ENCODE data around the gene LBX1. TPM values are rescaled to one million over a fixed set of nuclear protein-coding genes. Genes with fewer than 3 reads are reported as not detected.

LBX1 gene
- total and polyA plus RNA-seq, 10 donors = not detected

DNA sequence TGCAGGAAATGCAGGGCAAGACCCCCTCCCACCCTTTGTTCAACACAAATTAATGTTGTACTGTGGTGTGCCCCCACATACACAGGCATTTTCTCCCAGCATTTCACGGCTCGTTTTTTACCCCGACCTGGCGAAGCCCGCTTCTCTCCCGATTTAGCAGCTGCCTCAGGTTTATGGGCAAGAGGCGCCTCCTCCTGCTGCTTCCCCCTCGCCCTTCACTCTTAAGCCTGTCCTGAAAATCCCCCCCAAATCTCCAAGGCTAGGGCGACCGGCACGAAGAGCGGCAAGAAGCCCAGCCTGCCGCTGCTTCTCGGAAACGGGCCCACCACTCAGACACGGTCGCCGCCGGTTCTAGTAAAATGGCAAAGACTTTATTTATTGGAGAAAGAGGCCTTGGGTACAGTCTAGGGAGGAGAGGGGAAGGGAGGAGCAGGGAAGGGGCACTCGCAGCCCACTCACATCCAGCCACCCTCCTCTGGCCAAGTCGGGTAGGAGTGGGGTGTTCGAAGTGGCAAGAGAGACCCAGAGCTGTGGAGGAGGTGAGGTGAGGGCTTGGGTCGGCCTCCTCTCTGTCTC lies 3.3 kb downstream of the LBX1 start:
- H3K36me3 ChIP-seq = no peaks in the 10 kb centered on the region
- intact Hi-C loops (cut with DNase I; ENCODE audit: low total_unique reads) = no loop called here
- peak overlapping the region in 5 of 8 donors; percentile 8 to 62 (median 28) for H3K4me3 ChIP-seq
- peaks cover 34 to 100% (median 100%) of the 10 kb centered on the region in 7 donors for H3K27me3 ChIP-seq (replicated peaks in 1 of 7)
- 11 to 16% (median 12%) methylated on average over 22 to 23 of the region's 23 CpGs for WGBS, 5 donors
- no peak for TF ChIP-seq POLR2A (IDR thresholded peaks at IDR 0.05)
- TF ChIP-seq, protein P1, sequence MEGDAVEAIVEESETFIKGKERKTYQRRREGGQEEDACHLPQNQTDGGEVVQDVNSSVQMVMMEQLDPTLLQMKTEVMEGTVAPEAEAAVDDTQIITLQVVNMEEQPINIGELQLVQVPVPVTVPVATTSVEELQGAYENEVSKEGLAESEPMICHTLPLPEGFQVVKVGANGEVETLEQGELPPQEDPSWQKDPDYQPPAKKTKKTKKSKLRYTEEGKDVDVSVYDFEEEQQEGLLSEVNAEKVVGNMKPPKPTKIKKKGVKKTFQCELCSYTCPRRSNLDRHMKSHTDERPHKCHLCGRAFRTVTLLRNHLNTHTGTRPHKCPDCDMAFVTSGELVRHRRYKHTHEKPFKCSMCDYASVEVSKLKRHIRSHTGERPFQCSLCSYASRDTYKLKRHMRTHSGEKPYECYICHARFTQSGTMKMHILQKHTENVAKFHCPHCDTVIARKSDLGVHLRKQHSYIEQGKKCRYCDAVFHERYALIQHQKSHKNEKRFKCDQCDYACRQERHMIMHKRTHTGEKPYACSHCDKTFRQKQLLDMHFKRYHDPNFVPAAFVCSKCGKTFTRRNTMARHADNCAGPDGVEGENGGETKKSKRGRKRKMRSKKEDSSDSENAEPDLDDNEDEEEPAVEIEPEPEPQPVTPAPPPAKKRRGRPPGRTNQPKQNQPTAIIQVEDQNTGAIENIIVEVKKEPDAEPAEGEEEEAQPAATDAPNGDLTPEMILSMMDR (IDR thresholded peaks at IDR 0.05 in 8 of 11, conservative IDR thresholded peaks at IDR 0.05 in 3 of 11) = no peak
- no peak for TF ChIP-seq POLR2AphosphoS5 (IDR thresholded peaks at IDR 0.05)
- DNase-seq = no peak
- peaks cover 44 to 84% (median 79%) of the 10 kb centered on the region in 6 donors for H3K4me1 ChIP-seq
- H3K9me3 ChIP-seq = peaks cover 0 to 3% (median 0%) of the 10 kb centered on the region in 8 donors
- H3K27ac ChIP-seq = no peak overlapping the region

DNA sequence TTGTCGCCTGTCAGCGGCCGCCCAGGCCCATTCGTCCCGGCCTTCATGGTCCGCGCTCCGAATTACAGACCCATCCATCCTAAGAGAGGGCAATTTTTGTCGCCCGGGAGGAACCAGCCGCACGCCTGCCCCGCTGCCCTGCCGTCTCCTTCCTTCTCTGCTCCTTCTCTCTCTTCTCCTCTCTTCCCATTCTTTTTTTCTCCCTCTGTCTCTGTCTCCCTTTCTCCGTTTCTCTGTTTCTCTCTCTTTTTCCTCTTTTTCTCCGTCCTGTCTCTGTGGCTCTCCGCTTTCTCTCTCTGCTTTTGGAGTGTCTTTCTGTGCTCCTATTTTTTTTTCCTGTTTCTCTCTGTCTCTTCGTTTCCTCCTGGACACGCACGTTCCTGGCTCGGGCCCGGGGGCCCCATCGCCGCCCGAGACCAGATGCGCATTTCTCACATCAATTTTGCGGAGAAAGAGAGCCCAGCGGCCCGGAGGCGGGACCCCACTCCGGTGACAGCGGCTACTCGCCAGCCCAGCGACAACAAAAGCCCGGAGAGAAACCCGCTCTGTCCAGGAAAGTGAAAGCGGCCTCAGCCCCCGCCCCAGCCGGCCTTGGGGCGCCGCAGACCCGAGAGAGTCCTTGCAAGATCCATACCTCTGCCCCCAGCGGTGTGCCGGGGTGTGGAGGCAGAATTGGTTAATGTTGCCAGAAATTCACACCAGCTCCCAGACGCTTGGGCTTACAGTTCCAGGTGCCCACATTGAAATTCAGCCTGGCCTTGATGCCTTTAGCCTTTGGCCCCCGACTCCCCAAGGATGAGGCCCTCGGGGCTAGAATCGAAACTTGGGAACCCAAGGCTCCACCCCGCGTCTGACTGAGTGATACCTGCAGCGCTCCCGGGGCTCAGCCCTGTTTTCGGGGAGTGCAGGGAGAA lies 4.1 kb downstream of the LBX1 start:
- Histone ChIP-seq H3K4me1 (peaks cover 44 to 81% (median 75%) of the 10 kb centered on the region in 6 donors), H3K9me3 (peaks cover 0 to 3% (median 0%) of the 10 kb centered on the region in 8 donors), H3K4me3 (peak overlapping the region in 7 of 8 donors; percentile 8 to 62 (median 28)), H3K36me3 (no peaks in the 10 kb centered on the region), H3K27me3 (replicated peaks in 1 of 7) (peaks cover 31 to 100% (median 100%) of the 10 kb centered on the region in 7 donors), H3K27ac (no peak overlapping the region)
- 4 to 7% (median 6%) methylated on average over 46 to 53 of the region's 53 CpGs for WGBS, 5 donors
- intact Hi-C loops (cut with DNase I; ENCODE audit: low total_unique reads) = no loop called here
- no peak for DNase-seq
- TF ChIP-seq, protein P1 (IDR thresholded peaks at IDR 0.05 in 8 of 11, conservative IDR thresholded peaks at IDR 0.05 in 3 of 11) = no peak
- TF ChIP-seq POLR2AphosphoS5 (IDR thresholded peaks at IDR 0.05) (peak in 1 of 3 donors; percentile 33), POLR2A (IDR thresholded peaks at IDR 0.05) (no peak)

DNA sequence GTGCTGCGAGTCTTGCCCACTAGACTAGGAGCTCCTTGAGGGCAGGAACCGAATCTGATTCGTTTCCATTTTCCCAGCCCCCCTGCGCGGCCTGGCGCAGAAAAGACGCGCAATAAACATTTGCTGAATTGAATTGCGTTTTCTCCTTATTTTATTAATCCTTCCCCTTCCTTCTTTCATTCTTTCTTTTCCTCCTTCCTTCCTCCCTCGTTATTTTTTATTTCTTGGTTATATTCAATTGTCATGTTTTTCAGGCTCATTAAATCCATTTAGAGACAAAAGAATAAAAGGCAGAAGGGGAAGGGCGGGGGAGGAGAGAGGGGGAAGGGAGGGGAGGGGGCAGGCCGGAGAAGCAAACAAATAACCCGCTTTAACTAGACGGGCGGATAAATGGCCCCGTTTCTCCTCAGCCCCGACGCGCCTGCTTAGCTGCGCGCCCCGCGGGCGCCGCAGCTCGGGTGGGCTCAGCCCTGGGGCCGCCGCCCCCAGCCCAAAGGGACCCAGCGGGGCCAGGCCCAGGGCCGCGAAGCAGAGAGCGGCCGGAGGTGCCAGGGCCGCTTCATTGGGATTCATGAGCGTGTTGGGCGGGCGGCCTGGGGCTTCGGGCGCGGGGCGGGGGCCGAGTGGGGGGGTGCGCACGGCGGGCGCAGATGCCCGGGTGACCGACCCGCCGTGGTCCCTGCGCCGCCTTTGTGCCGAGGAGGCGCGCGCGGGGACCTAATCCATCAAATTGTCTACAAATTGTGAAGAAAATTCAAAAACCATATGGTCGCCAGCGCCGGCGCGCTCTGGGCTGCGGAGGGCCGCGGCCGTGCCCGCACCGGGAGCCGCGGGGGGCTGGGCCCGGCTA lies 5.0 kb downstream of the LBX1 start:
- H3K4me1 ChIP-seq = peaks cover 36 to 73% (median 66%) of the 10 kb centered on the region in 6 donors
- peaks cover 0 to 3% (median 0%) of the 10 kb centered on the region in 8 donors for H3K9me3 ChIP-seq
- WGBS, 5 donors = 6 to 12% (median 10%) methylated on average over 53 to 71 of the region's 71 CpGs
- no peaks in the 10 kb centered on the region for H3K36me3 ChIP-seq
- peaks cover 24 to 100% (median 100%) of the 10 kb centered on the region in 7 donors for H3K27me3 ChIP-seq (replicated peaks in 1 of 7)
- TF ChIP-seq POLR2AphosphoS5 (IDR thresholded peaks at IDR 0.05) (no peak), POLR2A (IDR thresholded peaks at IDR 0.05) (no peak)
- TF ChIP-seq, protein P1 (IDR thresholded peaks at IDR 0.05 in 8 of 11, conservative IDR thresholded peaks at IDR 0.05 in 3 of 11) = no peak
- intact Hi-C loops (cut with DNase I; ENCODE audit: low total_unique reads) = no loop called here
- DNase-seq = no peak
- H3K4me3 ChIP-seq = peak overlapping the region in 1 of 8 donors; percentile 67
- H3K27ac ChIP-seq = no peak overlapping the region

Data from spleen (tissue), 11 donors.